WTC11 (cell line): Measurements from ENCODE around the gene ERBB2. TPM values are rescaled to one million over a fixed set of nuclear protein-coding genes. Genes with fewer than 3 reads are reported as not detected.
"Not testable (repeated sequence)": the region's sequence is repeated elsewhere in the genome, so short reads cannot be mapped to it uniquely, and the experiment has no call there.

ENCODE experiments used
- ATAC-seq: fragments of 200-7000 bp; cut with Tn5 transposase; 2 replicates; pipeline ENCODE4 v1.10.0; 2021; ENCODE audit warnings: mild to moderate bottlenecking, moderate library complexity
- CTCF ChIA-PET: fragments of 300-600 bp; sonication (Branson Sonifier 250); formaldehyde crosslinking; loops from one replicate; lab custom pipeline; 2021; ENCODE audit warnings: antibody characterized with exemption; lab: Charles Lee
- POLR2A ChIA-PET: fragments of 350-600 bp; sonication (Branson Sonifier 250); formaldehyde crosslinking; loops from one replicate; lab custom pipeline; 2021; ENCODE audit warnings: antibody characterized with exemption; lab: Charles Lee
- DNase-seq: peaks from one replicate; pipeline ENCODE4 v3.0.0; 2021; ENCODE audit warnings: low spot score
- H3K27ac Mint-ChIP-seq: 2 replicates; pipeline ENCODE4 v1.8.0; 2021; ENCODE audit warnings: mixed read lengths
- H3K27me3 Mint-ChIP-seq: 2 replicates; pipeline ENCODE4 v1.8.0; 2021; ENCODE audit warnings: low read depth, mild to moderate bottlenecking, moderate library complexity, mixed read lengths
- H3K36me3 Mint-ChIP-seq: 2 replicates; pipeline ENCODE4 v1.8.0; 2021; ENCODE audit warnings: mixed read lengths
- H3K4me1 Mint-ChIP-seq: 2 replicates; pipeline ENCODE4 v1.8.0; 2022; ENCODE audit warnings: mixed read lengths
- H3K4me3 Mint-ChIP-seq: 2 replicates; pipeline ENCODE4 v1.8.0; 2021; ENCODE audit warnings: mild to moderate bottlenecking, moderate library complexity, mixed read lengths
- H3K9me3 Mint-ChIP-seq: 2 replicates; pipeline ENCODE4 v1.8.0; 2021; ENCODE audit warnings: mixed read lengths
- EMX1 ChIP-seq: fragments of 250-450 bp; sonication (Bioruptor Pico); IDR thresholded peaks from 2 replicates; pipeline ENCODE4 v1.8.0; 2021; ENCODE audit warnings: mild to moderate bottlenecking
- ETV6 ChIP-seq: sonication (generic); formaldehyde crosslinking; IDR thresholded peaks from 2 replicates; pipeline ENCODE4 v1.8.1; 2022; ENCODE audit warnings: mild to moderate bottlenecking, missing genetic modification reagents
- MXD4 ChIP-seq: fragments of 250-450 bp; sonication (Bioruptor Pico); IDR thresholded peaks from 2 replicates; pipeline ENCODE4 v1.8.0; 2021; ENCODE audit warnings: mild to moderate bottlenecking, moderate library complexity, borderline replicate concordance
- NFATC4 ChIP-seq: fragments of 250-450 bp; sonication (Bioruptor Pico); IDR thresholded peaks from 2 replicates; pipeline ENCODE4 v1.9.0; 2021; ENCODE audit warnings: mild to moderate bottlenecking
- NR1H2 ChIP-seq: sonication (generic); formaldehyde crosslinking; IDR thresholded peaks from 2 replicates; pipeline ENCODE4 v1.9.0; 2021; ENCODE audit warnings: mild to moderate bottlenecking, moderate library complexity, missing genetic modification reagents
- RELA ChIP-seq: sonication (generic); formaldehyde crosslinking; IDR thresholded peaks from 2 replicates; pipeline ENCODE4 v1.8.1; 2022; ENCODE audit warnings: missing genetic modification reagents, mild to moderate bottlenecking, borderline replicate concordance
- SMAD3 ChIP-seq: sonication (generic); formaldehyde crosslinking; IDR thresholded peaks from 2 replicates; pipeline ENCODE4 v1.8.0; 2022; ENCODE audit warnings: missing genetic modification reagents, mild to moderate bottlenecking, borderline replicate concordance
- TEAD1 ChIP-seq: sonication (generic); formaldehyde crosslinking; IDR thresholded peaks from 2 replicates; pipeline ENCODE4 v1.8.0; 2022; ENCODE audit warnings: mild to moderate bottlenecking, missing genetic modification reagents
- TEAD4 ChIP-seq: sonication (generic); formaldehyde crosslinking; IDR thresholded peaks from 2 replicates; pipeline ENCODE4 v1.8.0; 2022; ENCODE audit warnings: mild to moderate bottlenecking, missing genetic modification reagents
- ZNF121 ChIP-seq: sonication (generic); formaldehyde crosslinking; IDR thresholded peaks from 2 replicates; pipeline ENCODE4 v1.8.0; 2023; ENCODE audit warnings: missing genetic modification reagents
- ZNF232 ChIP-seq: sonication (generic); formaldehyde crosslinking; IDR thresholded peaks from 2 replicates; pipeline ENCODE4 v1.8.0; 2022; ENCODE audit warnings: mild to moderate bottlenecking, missing genetic modification reagents
- ZNF263 ChIP-seq: sonication (generic); formaldehyde crosslinking; IDR thresholded peaks from 2 replicates; pipeline ENCODE4 v1.8.1; 2022; ENCODE audit warnings: low read depth, mild to moderate bottlenecking, moderate library complexity, missing genetic modification reagents
- ZNF396 ChIP-seq: fragments of 250-450 bp; sonication (Bioruptor Pico); IDR thresholded peaks from 2 replicates; pipeline ENCODE4 v1.8.0; 2021; ENCODE audit warnings: mild to moderate bottlenecking, moderate library complexity, borderline replicate concordance
- total RNA-seq: library from RNA; stranded (reverse); gene quantifications from 3 replicates; pipeline ENCODE4 v1.2.3, GENCODE V29; 2021
- TF ChIP-seq, protein P1 (sequence below): fragments of 250-450 bp; sonication (Bioruptor Pico); IDR thresholded peaks from 2 replicates; pipeline ENCODE4 v1.8.0; 2021; ENCODE audit warnings: mild to moderate bottlenecking
- TF ChIP-seq, protein P2 (sequence below): sonication (generic); formaldehyde crosslinking; IDR thresholded peaks from 2 replicates; pipeline ENCODE4 v1.8.0; 2022; ENCODE audit warnings: mild to moderate bottlenecking, missing genetic modification reagents
- TF ChIP-seq, protein P3 (sequence below): sonication (generic); formaldehyde crosslinking; conservative IDR thresholded peaks from 2 replicates; pipeline ENCODE4 v1.8.1; 2022; ENCODE audit warnings: mild to moderate bottlenecking, missing genetic modification reagents
- TF ChIP-seq, protein P4 (sequence below): sonication (generic); formaldehyde crosslinking; IDR thresholded peaks from 2 replicates; pipeline ENCODE4 v1.8.0; 2022; ENCODE audit warnings: mild to moderate bottlenecking, missing genetic modification reagents

ERBB2 gene
- total RNA-seq, 1 experiment from 2014 or later, result 209 TPM

DNA sequence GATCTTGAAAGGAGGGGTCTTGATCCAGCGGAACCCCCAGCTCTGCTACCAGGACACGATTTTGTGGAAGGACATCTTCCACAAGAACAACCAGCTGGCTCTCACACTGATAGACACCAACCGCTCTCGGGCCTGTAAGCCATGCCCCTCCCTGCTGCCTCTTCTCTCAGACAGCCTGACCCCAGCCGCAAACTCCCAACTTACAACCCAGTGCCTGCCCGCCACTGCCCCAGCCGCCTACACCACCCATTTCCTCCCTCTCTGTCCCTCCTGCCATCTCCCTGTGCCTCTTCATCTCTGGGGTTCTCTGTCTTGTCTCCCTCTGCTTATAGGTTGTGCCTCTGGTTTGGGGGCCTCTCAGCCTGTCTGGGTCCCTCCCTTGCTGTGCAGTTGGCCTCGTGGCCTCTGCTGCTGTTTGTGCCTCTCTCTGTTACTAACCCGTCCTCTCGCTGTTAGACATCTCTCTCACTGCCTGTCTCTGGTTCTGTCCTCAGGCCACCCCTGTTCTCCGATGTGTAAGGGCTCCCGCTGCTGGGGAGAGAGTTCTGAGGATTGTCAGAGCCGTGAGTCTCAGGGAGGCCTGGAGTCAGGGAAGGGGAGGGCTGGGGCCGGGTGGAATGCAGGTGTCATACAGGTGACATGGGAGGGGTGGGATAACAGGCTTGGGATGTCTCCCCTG, 9.6 kb downstream of the ERBB2 start (continued):
- TF ChIP-seq, protein P1, sequence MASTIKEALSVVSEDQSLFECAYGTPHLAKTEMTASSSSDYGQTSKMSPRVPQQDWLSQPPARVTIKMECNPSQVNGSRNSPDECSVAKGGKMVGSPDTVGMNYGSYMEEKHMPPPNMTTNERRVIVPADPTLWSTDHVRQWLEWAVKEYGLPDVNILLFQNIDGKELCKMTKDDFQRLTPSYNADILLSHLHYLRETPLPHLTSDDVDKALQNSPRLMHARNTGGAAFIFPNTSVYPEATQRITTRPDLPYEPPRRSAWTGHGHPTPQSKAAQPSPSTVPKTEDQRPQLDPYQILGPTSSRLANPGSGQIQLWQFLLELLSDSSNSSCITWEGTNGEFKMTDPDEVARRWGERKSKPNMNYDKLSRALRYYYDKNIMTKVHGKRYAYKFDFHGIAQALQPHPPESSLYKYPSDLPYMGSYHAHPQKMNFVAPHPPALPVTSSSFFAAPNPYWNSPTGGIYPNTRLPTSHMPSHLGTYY, result no peak

DNA sequence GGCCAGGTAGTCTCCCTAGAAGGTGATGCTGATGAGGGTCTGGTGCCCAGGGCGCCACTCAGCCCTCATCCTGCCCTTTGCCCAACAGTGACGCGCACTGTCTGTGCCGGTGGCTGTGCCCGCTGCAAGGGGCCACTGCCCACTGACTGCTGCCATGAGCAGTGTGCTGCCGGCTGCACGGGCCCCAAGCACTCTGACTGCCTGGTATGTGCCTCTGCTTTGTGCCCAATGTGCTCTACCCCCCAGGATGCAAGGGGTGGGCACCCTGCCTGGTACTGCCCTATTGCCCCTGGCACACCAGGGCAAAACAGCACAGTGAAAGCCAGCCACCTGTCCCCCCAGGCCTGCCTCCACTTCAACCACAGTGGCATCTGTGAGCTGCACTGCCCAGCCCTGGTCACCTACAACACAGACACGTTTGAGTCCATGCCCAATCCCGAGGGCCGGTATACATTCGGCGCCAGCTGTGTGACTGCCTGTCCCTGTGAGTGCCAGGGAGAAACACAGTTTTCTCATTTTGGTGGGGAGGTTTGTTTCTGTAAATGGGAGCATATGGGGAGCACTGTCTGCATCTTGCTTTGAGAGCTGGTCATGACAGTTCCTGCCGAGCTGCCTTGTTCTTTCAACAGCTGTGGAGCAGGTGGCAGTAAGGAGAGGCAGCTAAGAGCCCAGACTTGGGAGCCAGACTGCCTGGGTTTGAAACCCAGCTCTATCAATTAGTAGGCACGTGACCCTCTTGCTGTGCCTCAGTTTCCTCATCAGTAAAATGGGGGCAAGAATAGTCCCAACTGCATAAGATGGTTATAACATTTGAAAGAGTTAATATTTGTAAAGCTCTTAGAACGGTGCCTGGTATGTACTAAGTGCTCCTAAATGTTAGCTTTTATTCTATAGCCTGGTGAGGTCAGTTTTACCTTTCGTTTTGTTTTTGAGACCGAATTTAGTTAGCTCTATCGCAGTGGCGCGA, 10.4 kb downstream of the ERBB2 start:
- ATAC-seq (no peak), DNase-seq (no peak)
- ChIA-PET POLR2A (interaction anchor here (1.1 kb wide), 1 partner anchor 22 kb away, joined by 3 read pairs; the partner anchor contains the start of gene PGAP3), CTCF (interaction anchor here (0.5 to 1.7 kb wide), 5 partner anchors 9 to 90 kb away, joined by 3 to 6 read pairs (median 4); no protein-coding TSS in a partner anchor)
- peaks cover 8% of the 10 kb centered on the region for H3K4me1 Mint-ChIP-seq
- TF ChIP-seq ZNF232 (CRISPR knock-in tag) (no peak), RELA (CRISPR knock-in tag) (no peak), ETV6 (CRISPR knock-in tag) (no peak), ZNF263 (CRISPR knock-in tag) (no peak), NFATC4 (CRISPR knock-in tag) (no peak), SMAD3 (CRISPR knock-in tag) (no peak), ZNF121 (no peak), NR1H2 (CRISPR knock-in tag) (no peak), TEAD4 (CRISPR knock-in tag) (no peak), ZNF396 (no peak), EMX1 (CRISPR knock-in tag) (no peak), MXD4 (CRISPR knock-in tag) (no peak), TEAD1 (CRISPR knock-in tag) (no peak)
- TF ChIP-seq, protein P2, sequence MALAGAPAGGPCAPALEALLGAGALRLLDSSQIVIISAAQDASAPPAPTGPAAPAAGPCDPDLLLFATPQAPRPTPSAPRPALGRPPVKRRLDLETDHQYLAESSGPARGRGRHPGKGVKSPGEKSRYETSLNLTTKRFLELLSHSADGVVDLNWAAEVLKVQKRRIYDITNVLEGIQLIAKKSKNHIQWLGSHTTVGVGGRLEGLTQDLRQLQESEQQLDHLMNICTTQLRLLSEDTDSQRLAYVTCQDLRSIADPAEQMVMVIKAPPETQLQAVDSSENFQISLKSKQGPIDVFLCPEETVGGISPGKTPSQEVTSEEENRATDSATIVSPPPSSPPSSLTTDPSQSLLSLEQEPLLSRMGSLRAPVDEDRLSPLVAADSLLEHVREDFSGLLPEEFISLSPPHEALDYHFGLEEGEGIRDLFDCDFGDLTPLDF, result no peak
- TF ChIP-seq, protein P3, sequence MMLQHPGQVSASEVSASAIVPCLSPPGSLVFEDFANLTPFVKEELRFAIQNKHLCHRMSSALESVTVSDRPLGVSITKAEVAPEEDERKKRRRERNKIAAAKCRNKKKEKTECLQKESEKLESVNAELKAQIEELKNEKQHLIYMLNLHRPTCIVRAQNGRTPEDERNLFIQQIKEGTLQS (CRISPR knock-in tag), result no peak
- TF ChIP-seq, protein P4, sequence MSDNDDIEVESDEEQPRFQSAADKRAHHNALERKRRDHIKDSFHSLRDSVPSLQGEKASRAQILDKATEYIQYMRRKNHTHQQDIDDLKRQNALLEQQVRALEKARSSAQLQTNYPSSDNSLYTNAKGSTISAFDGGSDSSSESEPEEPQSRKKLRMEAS, result no peak
- no peak overlapping the region for H3K27ac Mint-ChIP-seq
- H3K36me3 Mint-ChIP-seq, result peaks cover 58% of the 10 kb centered on the region
- no peak overlapping the region for H3K4me3 Mint-ChIP-seq
- no peaks in the 10 kb centered on the region for H3K9me3 Mint-ChIP-seq
- no peaks in the 10 kb centered on the region for H3K27me3 Mint-ChIP-seq

DNA sequence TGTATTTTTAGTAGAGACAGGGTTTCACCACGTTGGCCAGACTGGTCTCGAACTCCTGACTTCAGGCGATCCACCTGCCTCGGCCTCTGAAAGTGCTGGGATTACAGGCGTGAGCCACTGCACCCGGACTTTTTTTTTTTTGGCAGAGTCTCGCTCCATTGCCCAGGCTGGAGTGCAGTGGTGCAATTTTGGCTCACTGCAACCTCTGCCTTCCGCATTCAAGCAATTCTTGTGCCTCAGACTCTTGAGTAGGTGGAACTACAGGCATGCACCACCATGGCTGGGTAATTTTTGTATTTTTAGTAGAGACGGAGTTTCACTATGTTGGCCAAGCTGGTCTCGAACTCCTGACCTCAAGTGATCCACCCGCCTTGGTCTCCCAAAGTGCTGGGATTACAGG, 11.2 kb downstream of the ERBB2 start:
- CTCF ChIA-PET, result interaction anchor here (0.7 to 1.7 kb wide), 4 partner anchors 8 to 90 kb away, joined by 3 to 6 read pairs (median 4); no protein-coding TSS in a partner anchor
- ATAC-seq, result not testable (repeated sequence)

More for the DNA sequence above, 11.2 kb downstream of the ERBB2 start:
- not testable (repeated sequence) for DNase-seq, H3K27me3 Mint-ChIP-seq, H3K4me1 Mint-ChIP-seq, H3K27ac Mint-ChIP-seq, H3K4me3 Mint-ChIP-seq, H3K9me3 Mint-ChIP-seq
- POLR2A ChIA-PET, result interaction anchor here (1.1 kb wide), 1 partner anchor 23 kb away, joined by 3 read pairs; the partner anchor contains the start of gene PGAP3
- peaks cover 62% of the 10 kb centered on the region for H3K36me3 Mint-ChIP-seq
